ENCODE data around the gene COX7B2.

Gene COX7B2

GRCh38 chr4:46950826-46951225 is 41.8 kb upstream of the COX7B2 start:
- Mint-ChIP-seq H3K27ac (no peak overlapping the region), H3K4me3 (no peak overlapping the region), H3K27me3 (ENCODE audit: low read depth) (peaks cover 6% of the 10 kb centered on the region), H3K4me1 (no peaks in the 10 kb centered on the region), H3K36me3 (ENCODE audit: low read depth) (no peaks in the 10 kb centered on the region), H3K9me3 (no peaks in the 10 kb centered on the region)
- no peak for TF ChIP-seq CTCF (IDR thresholded peaks at IDR 0.05; ENCODE audit: unreplicated experiment in 3 of 3)

- H3K27me3 Mint-ChIP-seq (ENCODE audit: low read depth), result peaks cover 6% of the 10 kb centered on the region
- no peaks in the 10 kb centered on the region for H3K9me3 Mint-ChIP-seq
- TF ChIP-seq CTCF (IDR thresholded peaks at IDR 0.05; ENCODE audit: unreplicated experiment in 3 of 3), result no peak
- H3K4me1 Mint-ChIP-seq, result no peaks in the 10 kb centered on the region
- H3K36me3 Mint-ChIP-seq (ENCODE audit: low read depth), result no peaks in the 10 kb centered on the region
- H3K27ac Mint-ChIP-seq, result no peak overlapping the region
- H3K4me3 Mint-ChIP-seq, result no peak overlapping the region
Measured at GRCh38 chr4:46949822-46950221, 40.8 kb upstream of the COX7B2 start.

DNA sequence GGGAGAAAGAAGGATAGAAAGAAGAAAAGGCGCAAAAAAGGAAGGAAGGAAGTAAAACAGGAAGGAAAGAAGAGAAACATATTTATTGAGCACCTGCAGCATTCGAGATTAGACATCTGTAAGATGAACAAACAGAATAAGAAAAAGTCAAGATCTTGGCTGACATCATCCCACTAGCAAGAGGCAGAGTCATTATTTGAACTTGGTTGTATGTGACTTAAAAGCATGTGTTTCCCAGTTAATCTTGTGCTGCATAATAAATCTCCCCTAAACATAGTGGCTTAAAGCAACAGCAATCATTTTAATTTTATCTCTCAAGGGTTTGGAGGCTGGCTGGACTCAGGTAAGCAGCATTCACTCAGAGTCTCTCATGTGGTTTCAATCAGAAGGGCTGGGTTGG is 38.5 kb upstream of the COX7B2 start:
- Mint-ChIP-seq H3K27me3 (ENCODE audit: low read depth) (peaks cover 6% of the 10 kb centered on the region), H3K27ac (no peak overlapping the region), H3K9me3 (no peaks in the 10 kb centered on the region), H3K36me3 (ENCODE audit: low read depth) (no peaks in the 10 kb centered on the region), H3K4me1 (no peaks in the 10 kb centered on the region), H3K4me3 (no peak overlapping the region)
- TF ChIP-seq CTCF (IDR thresholded peaks at IDR 0.05; ENCODE audit: unreplicated experiment in 3 of 3), result no peak

DNA sequence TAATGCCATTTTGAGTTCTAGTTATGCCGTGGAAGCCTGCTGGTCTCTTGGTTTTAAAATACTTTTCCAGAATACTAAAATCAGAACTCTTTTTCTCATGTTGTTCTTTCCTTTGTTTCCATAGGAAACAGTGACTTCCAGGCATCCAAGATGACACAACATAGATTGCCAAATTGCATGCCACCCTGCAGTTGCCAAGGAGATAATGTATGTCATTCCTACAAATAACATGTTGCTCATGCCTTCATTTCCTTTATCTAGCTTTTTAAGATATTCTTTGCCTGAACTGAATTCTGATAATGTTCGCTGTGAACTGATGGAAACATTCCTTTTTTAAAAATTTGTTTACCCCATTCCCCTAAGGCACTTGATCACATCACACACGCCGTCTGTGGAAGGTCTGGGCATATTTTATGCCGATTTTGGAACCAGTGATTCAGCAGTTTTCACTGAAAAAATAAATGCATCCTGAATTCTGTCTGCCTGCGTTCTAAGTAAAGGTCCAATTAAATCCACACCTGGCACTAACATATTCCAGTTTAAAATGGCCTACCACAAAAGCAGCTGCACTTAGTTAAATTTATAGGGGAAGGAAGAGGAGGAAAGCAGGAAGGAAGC is 38.0 kb upstream of the COX7B2 start:
- Mint-ChIP-seq H3K27me3 (ENCODE audit: low read depth) (peaks cover 6% of the 10 kb centered on the region), H3K36me3 (ENCODE audit: low read depth) (no peaks in the 10 kb centered on the region), H3K4me1 (no peaks in the 10 kb centered on the region), H3K4me3 (no peak overlapping the region), H3K9me3 (no peaks in the 10 kb centered on the region), H3K27ac (no peak overlapping the region)
- no peak for TF ChIP-seq CTCF (IDR thresholded peaks at IDR 0.05; ENCODE audit: unreplicated experiment in 3 of 3)

DNA sequence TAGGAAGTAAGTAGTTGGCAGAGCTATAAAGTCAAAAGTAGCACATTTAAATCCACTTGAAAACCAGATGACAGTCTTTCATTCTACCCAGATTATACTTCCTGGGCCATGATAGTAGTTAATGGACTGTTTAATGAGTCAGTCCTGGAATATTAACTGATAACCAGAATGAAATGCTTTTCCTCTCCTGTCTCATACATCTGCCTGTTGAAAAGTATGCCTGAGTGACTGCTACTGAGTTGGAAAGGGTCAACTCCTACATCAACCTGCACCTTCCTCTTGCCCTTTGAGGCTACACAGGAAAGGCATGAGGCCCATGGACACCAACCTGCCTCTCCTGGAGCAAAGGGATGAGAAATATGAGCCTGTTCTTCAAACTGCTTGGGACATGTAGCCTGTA is 36.0 kb upstream of the COX7B2 start:
- H3K36me3 Mint-ChIP-seq (ENCODE audit: low read depth), result no peaks in the 10 kb centered on the region
- peaks cover 6% of the 10 kb centered on the region for H3K27me3 Mint-ChIP-seq (ENCODE audit: low read depth)
- no peaks in the 10 kb centered on the region for H3K4me1 Mint-ChIP-seq
- H3K4me3 Mint-ChIP-seq, result no peak overlapping the region
- TF ChIP-seq CTCF (IDR thresholded peaks at IDR 0.05; ENCODE audit: unreplicated experiment in 3 of 3), result no peak
- H3K27ac Mint-ChIP-seq, result no peak overlapping the region
- H3K9me3 Mint-ChIP-seq, result no peaks in the 10 kb centered on the region

DNA sequence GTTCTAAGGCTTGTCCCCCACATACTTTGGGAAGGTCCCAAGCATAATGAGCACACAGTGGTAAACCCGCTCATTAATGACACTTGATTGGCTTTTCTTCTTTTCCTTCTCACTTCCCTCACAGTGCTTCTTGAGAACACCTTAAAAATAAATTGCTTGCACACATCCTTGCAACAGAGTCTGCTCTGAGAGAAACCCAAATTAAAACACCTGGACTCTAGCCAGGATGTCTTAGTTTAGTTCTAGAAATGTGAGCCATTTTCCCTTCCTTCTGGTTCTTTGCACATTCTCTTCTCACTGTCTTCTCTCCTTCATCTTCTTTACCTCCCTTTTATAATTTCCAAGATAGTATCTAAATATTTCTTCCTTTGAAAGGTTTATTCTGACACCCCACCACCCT is 35.3 kb upstream of the COX7B2 start:
- Mint-ChIP-seq H3K9me3 (no peaks in the 10 kb centered on the region), H3K36me3 (ENCODE audit: low read depth) (no peaks in the 10 kb centered on the region)

More for the DNA sequence above, 35.3 kb upstream of the COX7B2 start:
- no peak overlapping the region for H3K4me3 Mint-ChIP-seq
- TF ChIP-seq CTCF (IDR thresholded peaks at IDR 0.05; ENCODE audit: unreplicated experiment in 3 of 3), result no peak
- no peak overlapping the region for H3K27ac Mint-ChIP-seq
- H3K4me1 Mint-ChIP-seq, result no peaks in the 10 kb centered on the region
- H3K27me3 Mint-ChIP-seq (ENCODE audit: low read depth), result peaks cover 6% of the 10 kb centered on the region

Data from nephron (organoid).